ENCODE measurements around the gene GUCA2B.

GUCA2B gene

DNA sequence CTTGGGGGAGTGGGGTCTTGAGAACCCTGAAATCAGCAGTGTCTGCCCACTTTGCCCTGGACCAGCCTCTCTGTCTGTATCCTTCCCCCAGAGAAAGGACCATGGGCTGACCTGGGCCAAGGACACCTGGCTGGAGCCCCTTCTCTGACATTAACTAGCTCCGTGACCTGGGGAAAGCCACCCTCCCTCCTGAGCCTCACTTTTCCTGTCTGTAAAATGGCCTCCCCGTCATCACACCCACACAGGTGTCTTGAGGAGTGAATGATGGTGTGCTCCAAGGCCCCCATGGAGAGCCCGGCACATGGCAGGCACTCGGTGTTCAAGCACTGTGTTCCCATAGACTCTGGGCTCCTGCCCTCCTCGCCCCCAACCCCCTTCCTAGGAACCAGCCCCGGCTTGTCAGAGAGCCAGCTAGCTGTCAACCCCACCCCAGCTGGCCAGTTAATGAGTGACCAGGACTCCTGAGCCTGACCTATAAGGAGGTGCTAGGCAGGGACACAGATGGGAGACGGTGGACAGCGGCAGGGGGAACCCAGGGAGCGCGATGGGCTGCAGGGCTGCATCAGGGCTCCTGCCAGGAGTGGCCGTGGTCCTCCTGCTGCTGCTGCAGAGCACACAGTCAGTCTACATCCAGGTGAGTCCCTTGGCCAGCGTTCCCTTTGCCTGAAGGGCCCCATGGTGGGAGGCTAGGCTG lies at the start of gene GUCA2B:
GUCA2B (plus strand) TSS at position 504 of the 694 bp plus-strand sequence; CDS start at position 545, 41 bp downstream.
- in situ Hi-C loops (cut with HindIII; ENCODE audit: low pct_unique_long_range_greater_than_20kb, low sequenced_read_pairs), result no loop called here
- no peak for DNase-seq (ENCODE audit: low read depth in 1 of 2, low spot score in 1 of 2)
- no peak for TF ChIP-seq JUND (IDR thresholded peaks at IDR 0.05; ENCODE audit: low read depth)

DNA sequence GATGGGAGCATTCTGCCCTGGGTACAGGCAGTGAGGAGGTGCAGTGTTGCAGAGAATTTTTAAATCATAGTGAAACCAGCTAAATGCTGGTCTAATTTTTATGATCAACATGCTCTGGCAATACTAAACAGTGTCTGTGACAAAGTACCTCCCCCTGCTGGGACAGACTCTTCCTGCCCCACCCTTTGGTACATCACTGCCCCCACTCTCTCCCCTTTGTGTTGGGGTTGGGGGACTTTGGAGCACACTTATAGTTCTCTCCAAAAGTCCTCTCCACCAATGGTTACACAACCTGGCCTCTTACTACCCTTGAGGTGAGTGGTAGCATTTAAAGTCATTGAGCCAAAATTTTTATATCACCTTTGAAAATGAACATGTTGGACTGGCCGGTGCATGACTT lies 48.2 kb upstream of the GUCA2B start:
- in situ Hi-C loops (cut with HindIII; ENCODE audit: low pct_unique_long_range_greater_than_20kb, low sequenced_read_pairs), result no loop called here
- no peak for TF ChIP-seq JUND (IDR thresholded peaks at IDR 0.05; ENCODE audit: low read depth)
- DNase-seq (ENCODE audit: low read depth in 1 of 2, low spot score in 1 of 2), result no peak

DNA sequence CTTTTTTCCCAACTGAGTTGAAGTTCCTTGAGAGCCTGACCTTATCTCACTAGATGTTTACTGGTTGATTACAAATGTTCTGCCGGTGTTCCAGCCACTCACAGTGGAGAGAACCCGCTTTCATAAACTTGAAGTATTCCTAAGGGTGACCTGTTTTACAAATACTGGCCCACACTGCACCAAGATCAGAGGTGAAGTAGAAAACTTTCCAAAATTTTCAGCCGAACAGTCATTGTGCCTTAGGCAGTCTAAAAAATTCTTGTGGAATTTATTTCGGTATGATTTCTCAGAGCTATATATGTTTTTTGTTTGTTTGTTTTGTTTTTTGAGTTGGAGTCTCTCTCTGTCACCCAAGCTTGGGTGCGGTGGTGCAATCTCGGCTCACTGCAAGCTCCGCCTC lies 44.9 kb upstream of the GUCA2B start:
- no peak for TF ChIP-seq JUND (IDR thresholded peaks at IDR 0.05; ENCODE audit: low read depth)
- no peak for DNase-seq (ENCODE audit: low read depth in 1 of 2, low spot score in 1 of 2)
- in situ Hi-C loops (cut with HindIII; ENCODE audit: low pct_unique_long_range_greater_than_20kb, low sequenced_read_pairs), result no loop called here

DNA sequence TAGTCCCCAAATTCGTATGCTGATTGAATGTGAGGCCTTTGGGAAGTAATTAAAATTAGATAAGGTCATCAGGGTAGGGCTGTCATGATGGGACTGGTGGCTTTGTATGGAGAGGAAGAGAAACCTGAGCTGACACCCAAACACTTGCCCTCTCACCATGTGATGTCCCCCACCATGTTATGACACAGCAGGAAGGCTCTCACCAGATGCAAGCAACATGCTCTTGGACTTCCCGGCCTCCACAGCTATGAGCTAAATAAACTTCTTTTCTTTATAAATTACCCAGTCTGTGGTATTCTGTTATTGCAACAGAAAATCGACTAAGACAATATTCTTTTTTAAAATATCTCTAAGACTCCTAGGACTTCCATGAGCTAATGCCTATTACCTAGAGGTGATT lies 43.6 kb upstream of the GUCA2B start:
- no peak for DNase-seq (ENCODE audit: low read depth in 1 of 2, low spot score in 1 of 2)
- in situ Hi-C loops (cut with HindIII; ENCODE audit: low pct_unique_long_range_greater_than_20kb, low sequenced_read_pairs), result no loop called here
- TF ChIP-seq JUND (IDR thresholded peaks at IDR 0.05; ENCODE audit: low read depth), result no peak

DNA sequence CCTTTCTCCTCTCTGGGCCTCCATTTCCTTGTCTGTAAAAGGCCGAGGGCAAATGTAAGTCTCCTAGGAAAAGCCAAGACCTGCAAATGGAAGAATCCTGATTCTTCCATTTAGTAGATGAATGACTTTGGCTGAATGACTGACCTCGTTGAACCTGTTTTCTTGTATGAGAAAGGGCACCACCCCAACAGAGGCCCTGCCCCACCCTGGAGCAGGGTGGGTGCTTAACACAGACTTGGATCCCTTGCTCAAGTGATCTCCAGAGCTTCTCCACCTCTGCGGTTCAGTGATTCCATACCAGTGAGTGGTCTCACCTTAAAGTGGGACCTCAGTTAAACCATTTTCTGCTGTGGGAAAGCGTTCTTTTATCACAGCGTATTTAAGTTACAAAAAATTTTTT lies 39.0 kb upstream of the GUCA2B start:
- in situ Hi-C loops (cut with HindIII; ENCODE audit: low pct_unique_long_range_greater_than_20kb, low sequenced_read_pairs), result no loop called here
- no peak for TF ChIP-seq JUND (IDR thresholded peaks at IDR 0.05; ENCODE audit: low read depth)
- DNase-seq (ENCODE audit: low read depth in 1 of 2, low spot score in 1 of 2), result no peak

DNA sequence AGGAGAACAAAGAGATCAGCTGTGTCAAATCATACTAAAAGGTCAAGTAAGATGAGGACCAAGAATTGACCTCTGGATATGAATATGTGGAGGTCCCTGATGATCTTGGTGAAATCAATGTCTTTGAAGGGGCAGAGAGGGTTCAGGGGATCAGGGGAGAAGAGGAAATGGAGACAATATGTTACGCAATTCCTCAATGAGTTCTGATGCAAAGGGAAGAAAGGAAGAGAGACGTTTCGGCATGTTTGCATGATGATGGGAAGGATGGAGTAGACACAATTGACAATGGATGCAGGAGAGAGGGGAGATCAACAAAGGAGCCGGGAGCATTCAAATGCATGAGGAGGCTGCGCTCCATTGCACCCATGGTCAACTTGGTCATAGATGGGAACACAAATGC lies 36.0 kb upstream of the GUCA2B start:
- DNase-seq (ENCODE audit: low read depth in 1 of 2, low spot score in 1 of 2), result no peak
- in situ Hi-C loops (cut with HindIII; ENCODE audit: low pct_unique_long_range_greater_than_20kb, low sequenced_read_pairs), result no loop called here
- TF ChIP-seq JUND (IDR thresholded peaks at IDR 0.05; ENCODE audit: low read depth), result no peak

DNA sequence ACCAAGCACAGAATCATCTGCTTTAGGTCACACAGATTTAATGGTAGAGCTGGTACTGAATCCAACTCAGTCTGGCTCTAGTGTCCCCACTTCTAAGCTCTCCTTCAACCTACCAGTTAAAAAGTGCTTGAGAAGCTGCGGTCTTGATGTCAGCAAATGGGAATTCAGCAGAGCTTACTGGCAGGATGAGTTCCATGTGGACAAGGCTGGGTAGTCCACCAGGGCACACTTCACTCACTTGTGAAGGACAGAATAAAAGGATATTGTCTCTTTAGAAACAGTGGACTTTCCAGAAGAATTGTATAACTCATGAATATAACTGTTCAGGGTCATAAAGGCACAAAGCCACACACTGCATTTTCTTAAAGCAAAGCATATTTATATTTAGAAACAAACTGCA lies 35.1 kb upstream of the GUCA2B start:
- in situ Hi-C loops (cut with HindIII; ENCODE audit: low pct_unique_long_range_greater_than_20kb, low sequenced_read_pairs), result no loop called here
- no peak for DNase-seq (ENCODE audit: low read depth in 1 of 2, low spot score in 1 of 2)
- TF ChIP-seq JUND (IDR thresholded peaks at IDR 0.05; ENCODE audit: low read depth), result no peak

DNA sequence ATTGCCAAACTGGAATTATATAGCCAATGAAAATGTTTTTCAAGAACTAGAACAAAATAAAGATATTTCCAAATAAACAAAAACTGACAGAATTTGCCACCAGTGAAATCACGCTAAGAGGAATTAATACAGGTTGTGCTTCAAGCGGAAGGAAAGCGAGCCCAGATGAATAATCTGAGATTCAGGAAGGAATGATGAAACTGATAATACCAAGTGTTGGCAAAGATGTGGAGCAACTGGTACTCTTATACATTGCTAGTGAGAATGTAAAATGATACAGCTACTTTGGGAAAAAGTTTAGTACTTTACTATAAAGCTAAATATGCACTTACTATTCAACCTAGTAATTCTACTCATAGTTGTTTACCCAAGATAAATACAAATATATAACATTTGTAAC lies 30.8 kb upstream of the GUCA2B start:
- in situ Hi-C loops (cut with HindIII; ENCODE audit: low pct_unique_long_range_greater_than_20kb, low sequenced_read_pairs), result no loop called here

DNA sequence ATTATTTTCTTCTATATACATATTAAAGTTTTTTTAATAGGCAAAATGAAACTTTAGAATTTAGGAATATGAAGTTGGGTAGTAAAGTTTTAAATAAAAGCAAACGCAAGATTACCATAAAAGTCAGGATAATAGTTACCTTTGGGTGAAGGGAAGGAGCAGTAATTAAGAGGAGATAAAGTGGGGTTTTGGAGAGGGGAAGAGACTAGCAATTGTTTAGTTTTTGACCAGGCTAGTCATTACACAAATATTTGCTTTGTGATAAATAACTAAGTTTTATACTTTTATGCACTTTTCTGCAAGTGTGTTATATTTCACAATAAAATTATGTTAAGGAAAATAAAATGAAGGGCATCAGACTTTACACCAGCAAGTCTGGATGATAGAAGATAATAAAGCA lies 27.7 kb upstream of the GUCA2B start:
- DNase-seq (ENCODE audit: low read depth in 1 of 2, low spot score in 1 of 2), result no peak
- in situ Hi-C loops (cut with HindIII; ENCODE audit: low pct_unique_long_range_greater_than_20kb, low sequenced_read_pairs), result no loop called here
- TF ChIP-seq JUND (IDR thresholded peaks at IDR 0.05; ENCODE audit: low read depth), result no peak

More for the DNA sequence above, 30.8 kb upstream of the GUCA2B start:
- TF ChIP-seq JUND (IDR thresholded peaks at IDR 0.05; ENCODE audit: low read depth), result no peak
- no peak for DNase-seq (ENCODE audit: low read depth in 1 of 2, low spot score in 1 of 2)

DNA sequence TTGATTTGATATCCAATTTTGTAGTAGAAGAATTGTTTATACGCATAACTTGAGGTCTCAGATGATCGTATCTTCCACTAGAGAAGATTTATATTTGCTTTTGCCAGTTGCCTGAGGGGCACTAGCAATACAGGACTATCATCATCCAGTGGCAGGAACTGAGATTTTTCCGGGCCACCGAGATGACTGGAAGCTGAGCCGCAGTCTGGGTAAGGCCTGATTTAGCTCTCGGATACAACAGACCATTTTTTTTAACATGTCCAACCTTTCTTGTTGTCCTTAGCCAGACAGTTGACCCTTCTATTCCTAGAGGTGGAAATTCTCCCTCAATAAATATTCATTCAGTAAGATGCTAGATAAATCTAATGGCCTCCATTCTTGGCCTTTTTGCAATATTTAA lies 25.4 kb upstream of the GUCA2B start:
- DNase-seq (ENCODE audit: low read depth in 1 of 2, low spot score in 1 of 2), result no peak
- in situ Hi-C loops (cut with HindIII; ENCODE audit: low pct_unique_long_range_greater_than_20kb, low sequenced_read_pairs), result no loop called here
- TF ChIP-seq JUND (IDR thresholded peaks at IDR 0.05; ENCODE audit: low read depth), result no peak

DNA sequence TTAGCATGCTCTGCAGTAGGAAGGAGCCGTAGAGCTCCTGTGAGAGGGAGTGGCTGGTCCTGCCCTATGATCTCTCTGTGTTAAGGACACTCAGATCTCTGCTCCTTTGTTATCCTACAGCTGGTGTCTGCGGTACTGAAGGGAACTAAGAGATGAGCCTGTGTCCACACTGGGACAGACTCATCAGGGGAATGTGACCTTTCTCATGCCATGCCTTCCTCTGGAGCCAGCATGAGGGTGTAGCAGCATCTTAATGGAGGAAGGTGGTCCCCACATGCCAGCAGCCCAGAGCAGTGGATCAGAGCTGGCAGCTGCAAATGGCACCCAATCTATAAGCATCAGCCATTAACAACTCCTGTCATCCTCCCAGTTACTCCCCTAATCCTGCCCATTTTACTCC lies 24.7 kb upstream of the GUCA2B start:
- in situ Hi-C loops (cut with HindIII; ENCODE audit: low pct_unique_long_range_greater_than_20kb, low sequenced_read_pairs), result no loop called here
- DNase-seq (ENCODE audit: low read depth in 1 of 2, low spot score in 1 of 2), result no peak

DNA sequence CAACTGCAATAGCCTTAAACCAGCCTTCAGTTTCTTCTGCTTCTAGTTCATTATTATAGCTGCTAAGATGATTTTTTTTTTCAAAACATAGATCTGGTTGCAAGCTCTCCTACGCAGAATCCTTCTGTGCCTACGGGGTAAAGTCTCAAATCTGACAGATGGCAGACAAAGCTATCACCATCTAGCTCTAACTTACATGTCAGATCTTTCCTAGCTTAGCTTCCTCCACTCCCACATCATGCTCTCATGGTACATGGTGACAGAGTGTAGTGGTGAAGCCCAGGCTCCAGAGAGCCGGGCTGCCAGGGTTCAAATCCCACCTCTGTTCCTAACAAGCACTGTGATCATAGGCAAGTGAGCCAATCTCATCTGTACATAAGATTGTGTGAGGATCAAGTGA lies 24.2 kb upstream of the GUCA2B start:
- in situ Hi-C loops (cut with HindIII; ENCODE audit: low pct_unique_long_range_greater_than_20kb, low sequenced_read_pairs), result no loop called here
- no peak for TF ChIP-seq JUND (IDR thresholded peaks at IDR 0.05; ENCODE audit: low read depth)
- DNase-seq (ENCODE audit: low read depth in 1 of 2, low spot score in 1 of 2), result no peak

More for the DNA sequence above, 24.7 kb upstream of the GUCA2B start:
- TF ChIP-seq JUND (IDR thresholded peaks at IDR 0.05; ENCODE audit: low read depth), result no peak

DNA sequence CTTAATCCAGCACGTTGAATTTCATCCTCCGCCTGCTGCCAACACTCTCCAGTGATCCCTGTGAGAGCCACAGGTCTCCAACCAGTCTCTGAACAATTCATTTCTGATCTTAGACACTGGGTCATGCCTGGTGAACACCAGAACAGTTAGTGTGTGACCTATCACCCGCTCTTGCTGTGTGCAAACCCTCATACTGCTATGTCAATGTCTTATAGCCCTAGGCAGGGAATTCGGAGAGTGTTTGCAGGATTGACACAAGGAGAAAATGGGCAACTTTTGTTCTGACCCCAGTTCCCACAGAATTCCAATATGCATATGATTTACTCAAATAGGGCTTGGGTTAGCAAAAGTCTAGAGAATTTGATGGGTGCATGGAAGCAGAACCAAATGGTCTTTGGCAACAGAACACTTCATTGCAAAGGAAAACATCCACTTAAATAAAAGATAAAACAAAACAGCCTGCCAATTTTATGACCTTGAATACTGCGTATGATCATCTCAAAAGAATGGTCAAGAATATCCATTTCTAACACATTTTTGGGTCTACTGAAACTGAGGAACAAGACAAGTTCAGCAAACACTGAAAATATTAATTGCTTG lies 23.0 kb upstream of the GUCA2B start:
- in situ Hi-C loops (cut with HindIII; ENCODE audit: low pct_unique_long_range_greater_than_20kb, low sequenced_read_pairs), result no loop called here
- no peak for TF ChIP-seq JUND (IDR thresholded peaks at IDR 0.05; ENCODE audit: low read depth)
- DNase-seq (ENCODE audit: low read depth in 1 of 2, low spot score in 1 of 2), result no peak

DNA sequence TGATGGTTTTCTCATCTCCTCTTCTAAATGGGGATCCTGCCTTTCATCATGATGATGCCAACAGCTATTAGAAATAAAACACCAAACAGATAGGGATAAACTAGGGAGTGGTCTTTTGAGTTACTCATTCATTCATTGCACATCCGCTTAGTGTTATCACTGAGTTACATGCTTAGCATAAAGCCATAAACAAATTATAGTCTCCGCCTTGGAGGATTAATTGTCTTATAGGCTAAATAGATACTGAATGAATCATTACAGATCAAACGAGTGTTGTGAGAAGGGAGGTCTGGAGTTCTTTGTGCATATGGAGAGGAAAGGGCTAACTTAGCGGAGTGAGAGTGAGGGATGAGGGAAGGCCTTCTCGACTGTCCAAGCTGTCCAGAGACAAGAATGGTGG lies 19.8 kb upstream of the GUCA2B start:
- no peak for DNase-seq (ENCODE audit: low read depth in 1 of 2, low spot score in 1 of 2)
- no peak for TF ChIP-seq JUND (IDR thresholded peaks at IDR 0.05; ENCODE audit: low read depth)
- in situ Hi-C loops (cut with HindIII; ENCODE audit: low pct_unique_long_range_greater_than_20kb, low sequenced_read_pairs), result no loop called here
